H1 (cell line): ENCODE measurements around the gene CLNS1A. TPM values are rescaled to one million over a fixed set of nuclear protein-coding genes. Genes with fewer than 3 reads are reported as not detected.

Source experiments
- CTCF ChIA-PET: fragments of 300-600 bp; sonication (Branson Sonifier 250); formaldehyde crosslinking; loops from one replicate; lab custom pipeline; 2021; ENCODE audit not compliant: partially characterized antibody; lab: Charles Lee
- POLR2A ChIA-PET: fragments of 300-600 bp; sonication (Branson Sonifier 250); formaldehyde crosslinking; loops from one replicate; lab custom pipeline; 2021; ENCODE audit warnings: inconsistent platforms; ENCODE audit not compliant: partially characterized antibody; lab: Charles Lee
- DNase-seq, 2 experiments: peaks; one replicate each; pipeline versions ENCODE4 v3.0.0 to v3.0.0-alpha.2; 2010 to 2022; ENCODE audit warnings: low spot score in 2 of 2, low read depth in 1 of 2, mixed read lengths in 1 of 2
- FAIRE-seq: peaks from 2 replicates; lab custom pipeline; 2011; peaks lifted over from hg19 to GRCh38; lab: Jason Lieb, UNC
- H2AFZ ChIP-seq: 2 replicates; pipeline ENCODE4 v1.8.1; 2012; ENCODE audit warnings: low read length, inconsistent platforms
- H2AK5ac ChIP-seq: 2 replicates; pipeline ENCODE4 v1.6.1; 2013; ENCODE audit warnings: low read depth, low read length
- H2BK120ac ChIP-seq: replicated peaks from 2 replicates; pipeline ENCODE3; 2013; ENCODE audit warnings: low read depth, low read length, inconsistent platforms
- H2BK12ac ChIP-seq: 2 replicates; pipeline ENCODE4 v1.6.1; 2013; ENCODE audit warnings: low read depth, low read length
- H2BK15ac ChIP-seq: 2 replicates; pipeline ENCODE4 v1.6.1; 2013; ENCODE audit warnings: low read length
- H2BK20ac ChIP-seq: 2 replicates; pipeline ENCODE4 v1.6.1; 2013; ENCODE audit warnings: low read length
- H2BK5ac ChIP-seq: 2 replicates; pipeline ENCODE4 v1.6.1; 2013; ENCODE audit warnings: low read depth, low read length
- H3K14ac ChIP-seq: 2 replicates; pipeline ENCODE4 v1.6.1; 2013; ENCODE audit warnings: inconsistent platforms; ENCODE audit not compliant: insufficient read length
- H3K18ac ChIP-seq: 2 replicates; pipeline ENCODE4 v1.6.1; 2013; ENCODE audit warnings: low read length; ENCODE audit errors: extremely low read depth
- H3K23ac ChIP-seq: 2 replicates; pipeline ENCODE4 v1.6.1; 2013; ENCODE audit warnings: inconsistent platforms; ENCODE audit not compliant: insufficient read length
- H3K23me2 ChIP-seq: 2 replicates; pipeline ENCODE4 v1.6.1; 2013; ENCODE audit warnings: low read depth, low read length
- H3K27ac ChIP-seq: 2 replicates; pipeline ENCODE4 v1.6.1; 2011; ENCODE audit warnings: low read depth, low read length, inconsistent platforms
- H3K27me3 ChIP-seq, 4 experiments: replicated peaks in 1 of 4; 1 replicate in 1 of 4; 2 replicates in 3 of 4; pipeline versions ENCODE4 v1.6.1 to v1.8.1; 2011 to 2013; ENCODE audit warnings: low read length in 3 of 4, mild to moderate bottlenecking in 3 of 4, inconsistent platforms in 2 of 4, mixed read lengths in 2 of 4, moderate library complexity in 1 of 4; ENCODE audit not compliant: control insufficient read depth in 3 of 4, insufficient read depth in 3 of 4; ENCODE audit errors: extremely low read depth in 1 of 4
- H3K36me3 ChIP-seq, 4 experiments: 2 replicates each; pipeline versions ENCODE4 v1.6.1 to v1.8.1; 2011 to 2013; ENCODE audit warnings: mild to moderate bottlenecking in 4 of 4, low read length in 3 of 4, moderate library complexity in 2 of 4, control low read depth in 1 of 4, inconsistent platforms in 1 of 4; ENCODE audit not compliant: insufficient read depth in 4 of 4, control insufficient read depth in 2 of 4
- H3K4ac ChIP-seq: replicated peaks from 2 replicates; pipeline ENCODE3; 2013; ENCODE audit warnings: low read length, low read depth, mixed read lengths, inconsistent platforms; ENCODE audit not compliant: insufficient read length
- H3K4me1 ChIP-seq, 4 experiments: replicated peaks in 1 of 4; 1 replicate in 1 of 4; 2 replicates in 3 of 4; pipeline versions ENCODE4 v1.6.1 to v1.8.1; 2011 to 2013; ENCODE audit warnings: low read length in 3 of 4, inconsistent platforms in 2 of 4, mixed read lengths in 1 of 4; ENCODE audit not compliant: insufficient read depth in 4 of 4, control insufficient read depth in 3 of 4
- H3K4me2 ChIP-seq, 2 experiments: 2 replicates each; pipeline versions ENCODE4 v1.6.1 to v1.8.1; 2011 to 2013; ENCODE audit warnings: low read depth in 2 of 2, low read length in 2 of 2, control low read depth in 1 of 2, inconsistent platforms in 1 of 2, mild to moderate bottlenecking in 1 of 2; ENCODE audit not compliant: insufficient read depth in 1 of 2
- H3K4me3 ChIP-seq, 4 experiments: fragments of 200-600, 300-600 bp in 1 of 4; sonication (generic), shearing (Covaris generic), sonication (Bioruptor Twin) in 1 of 4; 2 replicates each; pipeline versions ENCODE4 v1.5.1 to v1.8.1; 2011 to 2016; ENCODE audit warnings: low read length in 4 of 4, low read depth in 3 of 4, control low read depth in 2 of 4, inconsistent platforms in 2 of 4, mild to moderate bottlenecking in 2 of 4, mixed read lengths in 1 of 4, moderate library complexity in 1 of 4; ENCODE audit not compliant: insufficient read depth in 2 of 4; ENCODE audit errors: extremely low read depth in 1 of 4
- H3K56ac ChIP-seq: replicated peaks from 2 replicates; pipeline ENCODE3; 2013; ENCODE audit warnings: low read depth, mild to moderate bottlenecking, mixed read lengths, low read length, inconsistent platforms; ENCODE audit not compliant: insufficient read length
- H3K79me1 ChIP-seq: 2 replicates; pipeline ENCODE4 v1.6.1; 2013; ENCODE audit warnings: low read depth, low read length, control low read depth
- H3K79me2 ChIP-seq, 2 experiments: 2 replicates each; pipeline versions ENCODE4 v1.6.1 to v1.8.1; 2012 to 2013; ENCODE audit warnings: low read length in 2 of 2, mild to moderate bottlenecking in 2 of 2, inconsistent platforms in 1 of 2; ENCODE audit not compliant: insufficient read depth in 2 of 2, control insufficient read depth in 1 of 2
- H3K9ac ChIP-seq, 4 experiments: replicated peaks in 1 of 4; 1 replicate in 1 of 4; 2 replicates in 3 of 4; pipeline versions ENCODE4 v1.6.1 to v1.8.1; 2011 to 2013; ENCODE audit warnings: low read depth in 3 of 4, low read length in 3 of 4, control low read depth in 2 of 4, mild to moderate bottlenecking in 2 of 4, moderate library complexity in 2 of 4, inconsistent platforms in 1 of 4; ENCODE audit errors: extremely low read depth in 1 of 4
- H3K9me3 ChIP-seq, 2 experiments: 2 replicates each; pipeline versions ENCODE4 v1.6.1 to v1.8.1; 2012 to 2013; ENCODE audit warnings: mild to moderate bottlenecking in 2 of 2, moderate library complexity in 2 of 2, control low read depth in 1 of 2, inconsistent platforms in 1 of 2, low read depth in 1 of 2, low read length in 1 of 2, mixed read lengths in 1 of 2; ENCODE audit not compliant: insufficient read depth in 2 of 2
- H4K20me1 ChIP-seq, 2 experiments: replicated peaks in 1 of 2; 2 replicates each; pipeline versions ENCODE3 to v1.8.1; 2011 to 2013; ENCODE audit warnings: inconsistent platforms in 2 of 2, low read length in 2 of 2, mild to moderate bottlenecking in 1 of 2; ENCODE audit not compliant: insufficient read depth in 2 of 2, control insufficient read depth in 1 of 2
- H4K5ac ChIP-seq: 2 replicates; pipeline ENCODE4 v1.6.1; 2013; ENCODE audit warnings: low read length, low read depth, mixed read lengths, inconsistent platforms; ENCODE audit not compliant: insufficient read length
- H4K8ac ChIP-seq: 2 replicates; pipeline ENCODE4 v1.8.0; 2013; ENCODE audit warnings: mild to moderate bottlenecking, moderate library complexity, low read length, inconsistent platforms; ENCODE audit not compliant: insufficient read depth; ENCODE audit errors: extremely low read depth
- H4K91ac ChIP-seq: replicated peaks from 2 replicates; pipeline ENCODE3; 2013; ENCODE audit warnings: low read length, mixed read lengths, inconsistent platforms; ENCODE audit not compliant: insufficient read length
- ASH2L ChIP-seq: fragments of 200-600, 300-600 bp; sonication (generic); IDR thresholded peaks from one replicate; pipeline ENCODE4 v1.7.1; 2017; ENCODE audit warnings: low read length
- BACH1 ChIP-seq: IDR thresholded peaks from 2 replicates; pipeline ENCODE4 v1.6.1; 2012; ENCODE audit warnings: low read length, improper control_type of control experiment
- BRCA1 ChIP-seq: IDR thresholded peaks from 2 replicates; pipeline ENCODE4 v1.6.1; 2012; ENCODE audit warnings: low read depth, low read length, improper control_type of control experiment
- GTF2F1 ChIP-seq: IDR thresholded peaks from 2 replicates; pipeline ENCODE4 v1.6.1; 2012; ENCODE audit warnings: low read depth, low read length, improper control_type of control experiment, borderline replicate concordance
- RBBP5 ChIP-seq: IDR thresholded peaks from 2 replicates; pipeline ENCODE4 v1.7.1; 2012; ENCODE audit warnings: low read depth, mild to moderate bottlenecking, inconsistent platforms, low read length, moderate library complexity, borderline replicate concordance
- SRF ChIP-seq: IDR thresholded peaks from 2 replicates; pipeline ENCODE4 v1.6.1; 2011; ENCODE audit warnings: mild to moderate bottlenecking, low read depth, low read length, moderate library complexity
- WGBS, 2 experiments: shearing (Covaris generic) in 1 of 2; methylation state at CpG; one replicate each; pipeline versions ENCODE4 v1.1.6 to v1.1.7; 2013 to 2015; ENCODE audit warnings: low lambda C conversion rate in 2 of 2, mixed read lengths in 2 of 2, inconsistent platforms in 1 of 2, low coverage in 1 of 2, missing lambda C conversion rate in 1 of 2; ENCODE audit not compliant: insufficient replicate concordance in 2 of 2, insufficient coverage in 1 of 2, insufficient read length in 1 of 2; ENCODE audit errors: extremely low coverage in 1 of 2, missing lambda C conversion rate in 1 of 2; 5-methylcytosine and 5-hydroxymethylcytosine counted together
- polyA plus RNA-seq, 7 experiments: library from polyadenylated mRNA; depleted of rRNA in 3 of 7; stranded (reverse) in 5 of 7; unstranded in 2 of 7; fragments of >200 nt in 5 of 7; fragments of 200-250 nt in 2 of 7; gene quantifications; 1 replicate in 5 of 7; 2 replicates in 1 of 7; 4 replicates in 1 of 7; pipeline versions ENCODE4 v1.2.1 to v1.2.3, GENCODE V29; 2011 to 2013; ENCODE audit warnings: missing spikeins in 2 of 7, mixed read lengths in 2 of 7
- total RNA-seq: library from RNA; stranded (reverse); fragmentation: NEBNext Ultra II Directional; extraction: Animal tissue kit (Norgen Biotek cat#: 25700); gene quantifications from 2 replicates; pipeline ENCODE4 v1.2.1, GENCODE V29; 2021
- TF ChIP-seq, protein P1 (sequence below): IDR thresholded peaks from 2 replicates; pipeline ENCODE4 v1.6.1; 2012; ENCODE audit warnings: inconsistent platforms

Gene CLNS1A
- total and polyA plus RNA-seq, 2 of the 8 experiments (the other 6 are each of a cell fraction or from before 2014, with no cell fraction given) = 136 to 177 TPM

DNA sequence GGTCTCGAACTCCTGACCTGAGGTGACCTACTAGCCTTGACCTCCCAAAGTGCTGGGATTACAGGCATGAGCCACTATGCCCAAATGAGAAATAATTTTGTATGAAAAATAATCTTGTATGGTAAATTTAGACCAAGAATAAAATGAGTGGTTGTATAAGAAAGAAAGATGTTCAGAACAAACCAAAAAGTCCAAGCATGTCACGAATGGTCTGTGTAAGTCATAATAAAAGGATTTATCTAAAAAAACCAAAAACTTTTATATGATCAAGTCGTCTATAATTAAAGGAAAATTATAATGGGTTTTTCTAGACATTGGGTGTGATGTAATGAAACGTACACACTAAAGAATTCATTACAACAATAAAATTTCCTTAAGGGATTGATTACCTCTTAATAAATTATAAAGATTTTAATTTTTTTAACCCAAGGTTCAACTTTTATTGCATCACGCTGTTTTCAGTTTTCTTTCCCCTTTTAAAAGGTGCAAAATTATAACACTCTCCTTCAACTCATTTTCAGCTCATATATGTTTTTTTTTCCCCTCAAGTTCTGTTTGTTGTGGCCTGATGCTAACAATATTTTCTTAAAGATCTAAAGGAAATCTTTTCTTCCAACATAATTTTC lies 56.8 kb downstream of the CLNS1A start:
- no peak for DNase-seq
- no peaks in the 10 kb centered on the region; a peak in 1 of 8 replicates for H3K36me3 ChIP-seq
- no peak overlapping the region for H3K23ac ChIP-seq
- H3K56ac ChIP-seq = no peak overlapping the region
- H3K4me2 ChIP-seq = no peak overlapping the region
- FAIRE-seq = no peak
- H3K23me2 ChIP-seq = no peaks in the 10 kb centered on the region
- H3K27me3 ChIP-seq = no peaks in the 10 kb centered on the region
- no peak overlapping the region for H3K27ac ChIP-seq
- H2BK20ac ChIP-seq = no peak overlapping the region
- no peak overlapping the region for H4K8ac ChIP-seq
- H4K5ac ChIP-seq = no peak overlapping the region
- H3K79me1 ChIP-seq = no peaks in the 10 kb centered on the region
- no peak overlapping the region for H2BK5ac ChIP-seq
- H3K79me2 ChIP-seq = no peaks in the 10 kb centered on the region
- H2BK15ac ChIP-seq = no peak overlapping the region
- ChIA-PET CTCF (no interaction called here), POLR2A (no interaction called here)
- H3K9ac ChIP-seq = no peak overlapping the region
- WGBS, 2 experiments = 66% methylated on average over 5 of the region's 5 CpGs; no CpG with 5 or more reads in 1 of the 2 experiments
- H3K4me3 ChIP-seq = no peak overlapping the region
- no peaks in the 10 kb centered on the region; a peak in 1 of 7 replicates for H3K4me1 ChIP-seq
- H2BK12ac ChIP-seq = no peak overlapping the region
- TF ChIP-seq RBBP5 = no peak
- TF ChIP-seq BACH1 = no peak
- TF ChIP-seq GTF2F1 = no peak
- TF ChIP-seq BRCA1 = no peak
- TF ChIP-seq ASH2L = no peak
- TF ChIP-seq, protein P1, sequence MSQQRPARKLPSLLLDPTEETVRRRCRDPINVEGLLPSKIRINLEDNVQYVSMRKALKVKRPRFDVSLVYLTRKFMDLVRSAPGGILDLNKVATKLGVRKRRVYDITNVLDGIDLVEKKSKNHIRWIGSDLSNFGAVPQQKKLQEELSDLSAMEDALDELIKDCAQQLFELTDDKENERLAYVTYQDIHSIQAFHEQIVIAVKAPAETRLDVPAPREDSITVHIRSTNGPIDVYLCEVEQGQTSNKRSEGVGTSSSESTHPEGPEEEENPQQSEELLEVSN = no peak
- TF ChIP-seq SRF = no peak
- H3K18ac ChIP-seq = no peak overlapping the region
- peaks cover 18 to 21% of the 10 kb centered on the region in 2 experiments for H3K9me3 ChIP-seq
- H2AK5ac ChIP-seq = no peak overlapping the region
- H3K4ac ChIP-seq = no peak overlapping the region
- H2AFZ ChIP-seq = no peak overlapping the region
- H4K91ac ChIP-seq = no peak overlapping the region
- H2BK120ac ChIP-seq = no peak overlapping the region
- no peaks in the 10 kb centered on the region for H4K20me1 ChIP-seq
- H3K14ac ChIP-seq = no peak overlapping the region
